ENCODE data around the gene FES. TPM values are rescaled to one million over a fixed set of nuclear protein-coding genes. Genes with fewer than 3 reads are reported as not detected.
"Not testable (repeated sequence)": the region's sequence is repeated elsewhere in the genome, so short reads cannot be mapped to it uniquely, and the experiment has no call there.

The FES gene
- total RNA-seq, 4 donors from 2014 or later: 5.3 to 13.5 (median 10.1) TPM

- TF ChIP-seq POLR2A (IDR thresholded peaks at IDR 0.05) (no peak), CTCF (IDR thresholded peaks at IDR 0.05 in 4 of 5, conservative IDR thresholded peaks at IDR 0.05 in 1 of 5) (no peak)
- H3K4me3 ChIP-seq: no peak overlapping the region
- DNase-seq (no peak), ATAC-seq (no peak)
- H3K27me3 ChIP-seq: no peaks in the 10 kb centered on the region
- H3K27ac ChIP-seq: no peak overlapping the region
- in situ Hi-C loops (cut with MboI; ENCODE audit: low sequenced_read_pairs in 4 of 4) (loop anchor here (10.0 to 25.0 kb wide), 4 partner anchors 180 to 580 kb away; partner anchors contain the start of gene BLM (in 2 of the 4)), intact Hi-C loops (cut with DNase I; ENCODE audit: low total_unique reads) (no loop called here)
- H3K4me1 ChIP-seq: no peaks in the 10 kb centered on the region
- H3K9me3 ChIP-seq: no peaks in the 10 kb centered on the region
- H3K36me3 ChIP-seq: peaks cover 0 to 12% of the 10 kb centered on the region in 2 donors
These were observed 8.3 kb downstream of the FES start for GRCh38 chr15:90892498-90893174.

DNA sequence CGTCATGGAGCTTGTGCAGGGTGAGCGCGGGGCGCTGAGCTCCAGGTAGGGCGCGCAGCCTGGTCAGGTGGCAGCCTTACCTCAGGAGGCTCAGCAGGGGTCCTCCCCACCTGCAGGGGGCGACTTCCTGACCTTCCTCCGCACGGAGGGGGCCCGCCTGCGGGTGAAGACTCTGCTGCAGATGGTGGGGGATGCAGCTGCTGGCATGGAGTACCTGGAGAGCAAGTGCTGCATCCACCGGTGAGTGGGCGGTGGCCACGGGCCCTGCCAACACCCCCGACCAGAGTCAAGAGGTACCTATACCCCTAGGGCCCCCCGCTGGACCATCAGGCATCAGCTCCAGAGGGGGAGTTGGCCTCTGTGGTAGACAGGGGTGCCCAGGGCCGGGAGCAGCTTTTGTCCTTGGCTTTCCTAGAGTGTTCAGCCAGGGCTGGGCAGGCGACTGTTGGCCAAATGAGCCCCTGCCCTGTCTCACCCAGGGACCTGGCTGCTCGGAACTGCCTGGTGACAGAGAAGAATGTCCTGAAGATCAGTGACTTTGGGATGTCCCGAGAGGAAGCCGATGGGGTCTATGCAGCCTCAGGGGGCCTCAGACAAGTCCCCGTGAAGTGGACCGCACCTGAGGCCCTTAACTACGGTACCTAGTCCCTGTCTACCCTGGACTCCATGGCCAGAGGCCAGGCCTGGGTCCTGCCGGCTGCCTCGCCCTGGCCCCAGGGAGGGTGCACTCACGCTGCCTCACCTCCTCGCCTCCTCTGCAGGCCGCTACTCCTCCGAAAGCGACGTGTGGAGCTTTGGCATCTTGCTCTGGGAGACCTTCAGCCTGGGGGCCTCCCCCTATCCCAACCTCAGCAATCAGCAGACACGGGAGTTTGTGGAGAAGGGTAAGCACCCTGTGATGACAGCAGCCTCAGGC lies 9.1 kb downstream of the FES start:
- H3K27me3 ChIP-seq: no peaks in the 10 kb centered on the region
- ATAC-seq (no peak), DNase-seq (no peak)
- no peaks in the 10 kb centered on the region for H3K4me1 ChIP-seq
- H3K4me3 ChIP-seq: no peak overlapping the region
- no peak for TF ChIP-seq POLR2A (IDR thresholded peaks at IDR 0.05)
- TF ChIP-seq CTCF (IDR thresholded peaks at IDR 0.05 in 4 of 5, conservative IDR thresholded peaks at IDR 0.05 in 1 of 5): peak in 1 of 5 experiments; percentile 20
- H3K27ac ChIP-seq: no peak overlapping the region
- H3K36me3 ChIP-seq: peaks cover 0 to 12% of the 10 kb centered on the region in 2 donors
- intact Hi-C loops (cut with DNase I; ENCODE audit: low total_unique reads) (no loop called here), in situ Hi-C loops (cut with MboI; ENCODE audit: low sequenced_read_pairs in 4 of 4) (loop anchor here (10.0 to 25.0 kb wide), 4 partner anchors 181 to 581 kb away; partner anchors contain the start of gene BLM (in 2 of the 4))
- no peaks in the 10 kb centered on the region for H3K9me3 ChIP-seq

DNA sequence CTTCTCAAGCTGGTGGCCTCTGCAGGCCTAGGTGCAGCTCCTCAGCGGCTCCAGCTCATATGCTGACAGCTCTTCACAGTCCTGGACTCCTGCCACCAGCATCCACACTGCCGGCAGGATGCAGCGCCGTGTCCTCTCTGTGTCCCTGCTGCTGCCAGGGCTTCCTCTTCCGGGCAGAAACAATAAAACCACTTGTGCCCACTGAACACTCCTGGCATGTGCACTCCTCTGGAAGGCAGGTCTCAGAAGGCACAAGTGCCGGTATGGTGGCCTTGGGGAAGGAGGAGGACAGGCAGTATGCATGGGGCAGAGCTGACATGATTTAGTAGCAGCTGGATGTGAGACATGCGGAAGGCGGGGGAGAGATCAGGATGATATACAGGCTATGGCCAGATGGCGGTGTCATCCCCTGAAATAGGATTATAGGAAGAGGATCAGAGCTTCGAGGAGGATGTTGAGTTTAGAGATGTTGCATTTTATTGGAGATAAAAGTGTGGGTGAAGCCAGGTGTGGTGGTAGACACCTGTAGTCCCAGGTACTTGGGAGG lies 11.3 kb downstream of the FES start:
- no peaks in the 10 kb centered on the region for H3K4me1 ChIP-seq
- H3K36me3 ChIP-seq: peaks cover 0 to 12% of the 10 kb centered on the region in 2 donors
- TF ChIP-seq CTCF (IDR thresholded peaks at IDR 0.05 in 4 of 5, conservative IDR thresholded peaks at IDR 0.05 in 1 of 5) (no peak), POLR2A (IDR thresholded peaks at IDR 0.05) (no peak)
- ATAC-seq (no peak), DNase-seq (no peak)
- in situ Hi-C loops (cut with MboI; ENCODE audit: low sequenced_read_pairs in 4 of 4) (loop anchor here (10.0 to 25.0 kb wide), 4 partner anchors 183 to 583 kb away; partner anchors contain the start of gene BLM (in 2 of the 4)), intact Hi-C loops (cut with DNase I; ENCODE audit: low total_unique reads) (no loop called here)
- no peaks in the 10 kb centered on the region for H3K27me3 ChIP-seq
- no peak overlapping the region for H3K4me3 ChIP-seq
- no peak overlapping the region for H3K27ac ChIP-seq
- no peaks in the 10 kb centered on the region for H3K9me3 ChIP-seq

DNA sequence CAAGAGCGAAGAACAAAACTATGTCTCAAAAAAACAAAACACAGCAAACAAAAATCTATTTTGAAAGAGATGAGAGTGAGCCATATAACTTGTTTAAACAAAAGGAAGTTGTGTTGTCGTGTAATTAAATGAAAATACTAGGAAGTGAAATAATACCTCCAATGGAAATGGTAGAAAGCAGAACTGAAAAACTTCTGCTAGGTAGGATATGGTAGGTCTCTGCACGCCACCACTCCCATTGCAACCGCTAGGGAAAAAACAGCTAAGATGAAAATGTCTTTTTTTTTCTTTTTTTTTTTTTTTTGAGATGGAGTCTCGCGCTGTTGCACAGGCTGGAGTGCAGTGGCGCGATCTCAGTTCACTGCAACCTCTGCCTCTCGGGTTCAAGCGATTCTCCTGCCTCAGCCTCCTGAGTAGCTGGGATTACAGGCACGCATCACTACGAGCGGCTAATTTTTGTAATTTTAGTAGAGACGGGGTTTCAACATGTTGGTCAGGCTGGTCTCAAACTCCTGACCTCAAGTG lies 12.9 kb downstream of the FES start:
- H3K27ac ChIP-seq; DNase-seq; H3K9me3 ChIP-seq; H3K4me3 ChIP-seq; H3K4me1 ChIP-seq; ATAC-seq; H3K27me3 ChIP-seq; intact Hi-C loops (cut with DNase I; ENCODE audit: low total_unique reads): not testable (repeated sequence)
- in situ Hi-C loops (cut with MboI; ENCODE audit: low sequenced_read_pairs in 4 of 4): loop anchor here (10.0 to 25.0 kb wide), 4 partner anchors 185 to 585 kb away; partner anchors contain the start of gene BLM (in 2 of the 4)
- H3K36me3 ChIP-seq: peaks cover 0 to 12% of the 10 kb centered on the region in 2 donors

Data from gastrocnemius medialis (tissue), 4 donors.